ENCODE results near the gene PTPN4. TPM values are rescaled to one million over a fixed set of nuclear protein-coding genes. Genes with fewer than 3 reads are reported as not detected.

Gene PTPN4
- total RNA-seq, 1 donor, result 19.5 TPM

DNA sequence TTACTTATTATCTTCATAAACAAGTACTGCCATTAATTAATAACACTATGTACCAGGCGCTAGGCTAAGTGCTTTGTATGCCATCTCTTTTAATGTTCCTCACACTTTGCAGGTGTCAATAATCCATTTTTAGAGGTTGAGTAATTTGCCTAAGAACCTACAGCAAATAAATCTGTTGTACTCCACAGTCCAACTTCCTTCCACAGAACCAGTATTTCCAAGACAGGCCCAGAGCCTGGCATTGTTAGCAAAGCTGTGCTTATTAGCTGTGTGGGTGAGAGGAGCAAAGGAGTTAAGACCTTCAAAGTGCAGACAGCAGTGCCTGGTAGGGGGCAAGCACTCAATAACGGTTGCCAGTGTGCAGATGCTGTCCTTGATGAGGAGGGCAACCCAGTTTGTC is 14.2 kb upstream of the PTPN4 start:
- Histone ChIP-seq H3K27me3 (ENCODE audit: insufficient read depth, low read length) (peaks cover 3% of the 10 kb centered on the region), H3K79me2 (ENCODE audit: insufficient read depth, low read length) (no peaks in the 10 kb centered on the region), H3K4me1 (ENCODE audit: insufficient read depth, low read length) (peaks cover 24% of the 10 kb centered on the region), H3K9me3 (ENCODE audit: low read depth, low read length) (no peaks in the 10 kb centered on the region), H3K27ac (ENCODE audit: low read depth, low read length) (no peak overlapping the region), H3K36me3 (ENCODE audit: insufficient read depth, low read length) (no peaks in the 10 kb centered on the region), H2AFZ (ENCODE audit: low read length) (no peak overlapping the region), H3K4me3 (ENCODE audit: insufficient read depth, low read length) (no peak overlapping the region), H4K20me1 (ENCODE audit: insufficient read depth, low read length) (no peaks in the 10 kb centered on the region), H3K4me2 (ENCODE audit: insufficient read depth, low read length) (no peak overlapping the region)
- no peak for TF ChIP-seq CTCF (IDR thresholded peaks at IDR 0.05; ENCODE audit: extremely low read depth, low read depth, low read length)
- no peak for DNase-seq (ENCODE audit: insufficient read length, low spot score, missing footprints)

GRCh38 chr2:119746836-119747686 is 12.7 kb upstream of the PTPN4 start:
- no peaks in the 10 kb centered on the region for H3K36me3 ChIP-seq (ENCODE audit: insufficient read depth, low read length)
- no peak overlapping the region for H3K27ac ChIP-seq (ENCODE audit: low read depth, low read length)
- no peak overlapping the region for H2AFZ ChIP-seq (ENCODE audit: low read length)
- H3K4me1 ChIP-seq (ENCODE audit: insufficient read depth, low read length), result peaks cover 24% of the 10 kb centered on the region
- no peak overlapping the region for H3K4me3 ChIP-seq (ENCODE audit: insufficient read depth, low read length)
- H3K79me2 ChIP-seq (ENCODE audit: insufficient read depth, low read length), result no peaks in the 10 kb centered on the region
- no peaks in the 10 kb centered on the region for H4K20me1 ChIP-seq (ENCODE audit: insufficient read depth, low read length)
- DNase-seq (ENCODE audit: insufficient read length, low spot score, missing footprints), result peak; percentile 65
- H3K4me2 ChIP-seq (ENCODE audit: insufficient read depth, low read length), result no peak overlapping the region
- peaks cover 3% of the 10 kb centered on the region for H3K27me3 ChIP-seq (ENCODE audit: insufficient read depth, low read length)
- H3K9me3 ChIP-seq (ENCODE audit: low read depth, low read length), result no peaks in the 10 kb centered on the region
- no peak for TF ChIP-seq CTCF (IDR thresholded peaks at IDR 0.05; ENCODE audit: extremely low read depth, low read depth, low read length)

DNA sequence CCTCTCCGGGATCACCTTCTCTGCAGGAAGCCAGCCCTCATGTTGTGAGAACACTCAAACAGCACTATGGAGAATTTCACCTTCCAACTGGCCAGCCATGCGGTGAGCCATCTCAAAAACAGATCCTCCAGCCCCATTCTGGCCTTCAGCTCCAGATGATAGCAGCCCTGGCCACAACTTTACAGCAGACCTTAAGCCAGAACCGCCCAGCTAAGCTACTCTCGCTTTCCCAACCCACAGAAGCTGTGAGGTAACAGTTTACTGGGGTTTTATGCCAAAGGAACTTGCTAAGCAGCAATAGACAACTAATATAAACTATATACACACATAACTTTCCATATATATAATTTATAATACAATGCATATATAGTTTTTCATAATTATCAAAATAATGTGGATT is 11.6 kb upstream of the PTPN4 start:
- H2AFZ ChIP-seq (ENCODE audit: low read length), result no peak overlapping the region
- H3K36me3 ChIP-seq (ENCODE audit: insufficient read depth, low read length), result no peaks in the 10 kb centered on the region

More for the DNA sequence above, 11.6 kb upstream of the PTPN4 start:
- no peak for TF ChIP-seq CTCF (IDR thresholded peaks at IDR 0.05; ENCODE audit: extremely low read depth, low read depth, low read length)
- Histone ChIP-seq H3K4me2 (ENCODE audit: insufficient read depth, low read length) (no peak overlapping the region), H3K9me3 (ENCODE audit: low read depth, low read length) (no peaks in the 10 kb centered on the region), H3K79me2 (ENCODE audit: insufficient read depth, low read length) (no peaks in the 10 kb centered on the region), H4K20me1 (ENCODE audit: insufficient read depth, low read length) (no peaks in the 10 kb centered on the region), H3K4me1 (ENCODE audit: insufficient read depth, low read length) (peaks cover 24% of the 10 kb centered on the region), H3K27ac (ENCODE audit: low read depth, low read length) (no peak overlapping the region), H3K27me3 (ENCODE audit: insufficient read depth, low read length) (peaks cover 2% of the 10 kb centered on the region), H3K4me3 (ENCODE audit: insufficient read depth, low read length) (no peak overlapping the region)
- DNase-seq (ENCODE audit: insufficient read length, low spot score, missing footprints), result no peak

Data from osteoblast (primary cell).